Measurements from ENCODE around the gene SLC4A4. TPM values are rescaled to one million over a fixed set of nuclear protein-coding genes. Genes with fewer than 3 reads are reported as not detected.

SLC4A4 gene
- total RNA-seq, 1 experiment from 2014 or later, result 1.1 TPM

DNA sequence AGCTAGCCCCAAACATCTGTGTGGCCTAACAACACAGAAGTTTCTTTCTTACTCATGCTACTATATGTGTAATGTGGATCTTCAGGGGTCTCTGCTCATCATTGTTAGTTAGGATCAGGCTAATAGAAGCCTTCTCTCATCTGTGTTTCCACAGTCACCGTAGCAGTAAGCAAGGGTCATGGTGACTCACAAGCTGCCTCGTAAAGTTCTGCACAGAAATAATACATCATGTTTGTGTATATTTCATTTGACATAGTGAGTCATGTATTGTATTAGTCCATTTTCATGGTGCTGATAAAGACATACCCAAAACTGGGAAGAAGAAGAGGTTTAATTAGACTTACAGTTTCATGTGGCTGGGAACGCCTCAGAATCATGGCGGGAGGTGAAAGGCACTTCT lies 38.7 kb downstream of the SLC4A4 start:
- TF ChIP-seq CREM (CRISPR knock-in tag; IDR thresholded peaks at IDR 0.05) (no peak), NFYB (CRISPR knock-in tag; conservative IDR thresholded peaks at IDR 0.05; ENCODE audit: low read depth) (no peak), ZNF317 (CRISPR knock-in tag; IDR thresholded peaks at IDR 0.05; ENCODE audit: borderline replicate concordance, low read depth) (no peak), SP1 (CRISPR knock-in tag; conservative IDR thresholded peaks at IDR 0.05) (no peak), SMAD3 (CRISPR knock-in tag; IDR thresholded peaks at IDR 0.05; ENCODE audit: borderline replicate concordance) (no peak), MXD4 (CRISPR knock-in tag; IDR thresholded peaks at IDR 0.05; ENCODE audit: borderline replicate concordance) (no peak), E2F1 (CRISPR knock-in tag; IDR thresholded peaks at IDR 0.05) (no peak), ATF3 (CRISPR knock-in tag; conservative IDR thresholded peaks at IDR 0.05) (no peak), MYBL2 (CRISPR knock-in tag; IDR thresholded peaks at IDR 0.05) (no peak), TP53 (CRISPR knock-in tag; IDR thresholded peaks at IDR 0.05) (no peak), ZNF219 (CRISPR knock-in tag; IDR thresholded peaks at IDR 0.05; ENCODE audit: borderline replicate concordance) (no peak)
- TF ChIP-seq, protein P1, sequence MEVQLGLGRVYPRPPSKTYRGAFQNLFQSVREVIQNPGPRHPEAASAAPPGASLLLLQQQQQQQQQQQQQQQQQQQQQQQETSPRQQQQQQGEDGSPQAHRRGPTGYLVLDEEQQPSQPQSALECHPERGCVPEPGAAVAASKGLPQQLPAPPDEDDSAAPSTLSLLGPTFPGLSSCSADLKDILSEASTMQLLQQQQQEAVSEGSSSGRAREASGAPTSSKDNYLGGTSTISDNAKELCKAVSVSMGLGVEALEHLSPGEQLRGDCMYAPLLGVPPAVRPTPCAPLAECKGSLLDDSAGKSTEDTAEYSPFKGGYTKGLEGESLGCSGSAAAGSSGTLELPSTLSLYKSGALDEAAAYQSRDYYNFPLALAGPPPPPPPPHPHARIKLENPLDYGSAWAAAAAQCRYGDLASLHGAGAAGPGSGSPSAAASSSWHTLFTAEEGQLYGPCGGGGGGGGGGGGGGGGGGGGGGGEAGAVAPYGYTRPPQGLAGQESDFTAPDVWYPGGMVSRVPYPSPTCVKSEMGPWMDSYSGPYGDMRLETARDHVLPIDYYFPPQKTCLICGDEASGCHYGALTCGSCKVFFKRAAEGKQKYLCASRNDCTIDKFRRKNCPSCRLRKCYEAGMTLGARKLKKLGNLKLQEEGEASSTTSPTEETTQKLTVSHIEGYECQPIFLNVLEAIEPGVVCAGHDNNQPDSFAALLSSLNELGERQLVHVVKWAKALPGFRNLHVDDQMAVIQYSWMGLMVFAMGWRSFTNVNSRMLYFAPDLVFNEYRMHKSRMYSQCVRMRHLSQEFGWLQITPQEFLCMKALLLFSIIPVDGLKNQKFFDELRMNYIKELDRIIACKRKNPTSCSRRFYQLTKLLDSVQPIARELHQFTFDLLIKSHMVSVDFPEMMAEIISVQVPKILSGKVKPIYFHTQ (CRISPR knock-in tag; IDR thresholded peaks at IDR 0.05), result no peak
- no peaks in the 10 kb centered on the region for H3K36me3 Mint-ChIP-seq
- CTCF ChIA-PET, result no interaction called here
- peaks cover 3% of the 10 kb centered on the region; the same call in 1 of the 2 replicates for H3K9me3 Mint-ChIP-seq
- POLR2A ChIA-PET, result no interaction called here
- H3K4me1 Mint-ChIP-seq, result no peaks in the 10 kb centered on the region
- H3K27ac Mint-ChIP-seq, result no peak overlapping the region
- DNase-seq (ENCODE audit: low spot score), result no peak
- H3K27me3 Mint-ChIP-seq (ENCODE audit: low read depth), result no peaks in the 10 kb centered on the region
- H3K4me3 Mint-ChIP-seq, result no peak overlapping the region
- no peak for ATAC-seq

DNA sequence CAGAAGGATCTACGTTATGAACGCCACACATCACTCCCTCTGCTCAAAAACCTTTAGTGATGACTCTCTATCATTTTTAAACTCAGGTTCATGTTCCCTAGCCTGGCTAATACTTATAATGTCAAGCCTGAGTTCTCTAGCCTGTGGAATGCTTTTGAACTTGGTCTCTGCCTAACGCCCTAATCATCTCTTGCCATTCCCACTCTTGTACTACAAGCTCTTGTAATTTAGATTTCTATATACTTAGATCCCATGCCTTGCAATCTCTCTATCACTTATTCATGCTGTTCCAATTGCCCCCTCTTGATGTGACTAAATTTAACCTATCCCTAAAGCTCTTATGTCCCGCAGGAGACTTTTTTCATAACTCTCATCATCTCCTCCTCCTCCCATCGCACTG lies 40.3 kb downstream of the SLC4A4 start:
- peaks cover 3% of the 10 kb centered on the region; the same call in 1 of the 2 replicates for H3K9me3 Mint-ChIP-seq
- H3K4me1 Mint-ChIP-seq, result no peaks in the 10 kb centered on the region
- no peaks in the 10 kb centered on the region for H3K36me3 Mint-ChIP-seq
- DNase-seq (ENCODE audit: low spot score) (no peak), ATAC-seq (no peak)
- no peaks in the 10 kb centered on the region for H3K27me3 Mint-ChIP-seq (ENCODE audit: low read depth)
- POLR2A ChIA-PET, result interaction anchor here (0.7 kb wide), 1 partner anchor 783 kb away, joined by 4 read pairs; no protein-coding TSS in a partner anchor
- CTCF ChIA-PET, result no interaction called here
- H3K27ac Mint-ChIP-seq, result no peak overlapping the region
- H3K4me3 Mint-ChIP-seq, result no peak overlapping the region
- TF ChIP-seq ZBTB21 (CRISPR knock-in tag; IDR thresholded peaks at IDR 0.05; ENCODE audit: borderline replicate concordance), result no peak
- no peak for TF ChIP-seq ZNF396 (CRISPR knock-in tag; IDR thresholded peaks at IDR 0.05; ENCODE audit: borderline replicate concordance)
- no peak for TF ChIP-seq ESRRA (CRISPR knock-in tag; IDR thresholded peaks at IDR 0.05; ENCODE audit: borderline replicate concordance)
- no peak for TF ChIP-seq IRF2 (CRISPR knock-in tag; IDR thresholded peaks at IDR 0.05; ENCODE audit: borderline replicate concordance, low read depth)
- TF ChIP-seq FOXP4 (CRISPR knock-in tag; IDR thresholded peaks at IDR 0.05), result no peak
- no peak for TF ChIP-seq ZNF121 (CRISPR knock-in tag; IDR thresholded peaks at IDR 0.05)
- no peak for TF ChIP-seq ZNF219 (CRISPR knock-in tag; IDR thresholded peaks at IDR 0.05; ENCODE audit: borderline replicate concordance)
- no peak for TF ChIP-seq JAZF1 (CRISPR knock-in tag; IDR thresholded peaks at IDR 0.05)
- no peak for TF ChIP-seq KAT7 (CRISPR knock-in tag; IDR thresholded peaks at IDR 0.05; ENCODE audit: borderline replicate concordance)
- no peak for TF ChIP-seq JUN (CRISPR knock-in tag; IDR thresholded peaks at IDR 0.05)
- TF ChIP-seq, protein P2, sequence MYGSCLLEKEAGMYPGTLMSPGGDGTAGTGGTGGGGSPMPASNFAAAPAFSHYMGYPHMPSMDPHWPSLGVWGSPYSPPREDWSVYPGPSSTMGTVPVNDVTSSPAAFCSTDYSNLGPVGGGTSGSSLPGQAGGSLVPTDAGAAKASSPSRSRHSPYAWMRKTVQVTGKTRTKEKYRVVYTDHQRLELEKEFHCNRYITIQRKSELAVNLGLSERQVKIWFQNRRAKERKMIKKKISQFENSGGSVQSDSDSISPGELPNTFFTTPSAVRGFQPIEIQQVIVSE (CRISPR knock-in tag; IDR thresholded peaks at IDR 0.05; ENCODE audit: borderline replicate concordance), result no peak
- TF ChIP-seq ZNF232 (CRISPR knock-in tag; IDR thresholded peaks at IDR 0.05), result no peak
- TF ChIP-seq, protein P3, sequence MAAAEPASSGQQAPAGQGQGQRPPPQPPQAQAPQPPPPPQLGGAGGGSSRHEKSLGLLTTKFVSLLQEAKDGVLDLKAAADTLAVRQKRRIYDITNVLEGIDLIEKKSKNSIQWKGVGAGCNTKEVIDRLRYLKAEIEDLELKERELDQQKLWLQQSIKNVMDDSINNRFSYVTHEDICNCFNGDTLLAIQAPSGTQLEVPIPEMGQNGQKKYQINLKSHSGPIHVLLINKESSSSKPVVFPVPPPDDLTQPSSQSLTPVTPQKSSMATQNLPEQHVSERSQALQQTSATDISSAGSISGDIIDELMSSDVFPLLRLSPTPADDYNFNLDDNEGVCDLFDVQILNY (CRISPR knock-in tag; IDR thresholded peaks at IDR 0.05), result no peak
- no peak for TF ChIP-seq CREB1 (CRISPR knock-in tag; IDR thresholded peaks at IDR 0.05)
- TF ChIP-seq ZNF138 (CRISPR knock-in tag; conservative IDR thresholded peaks at IDR 0.05), result no peak
